OCI-LY7 (cell line): ENCODE data around the gene TMEM170B. TPM values are rescaled to one million over a fixed set of nuclear protein-coding genes. Genes with fewer than 3 reads are reported as not detected.

ENCODE experiments used
- BruUV-seq: library from RNA; stranded (reverse); fragments of 400-500 nt; replicated peaks from 2 replicates; lab custom pipeline; 2021; lab: Mats Ljungman, UMichigan
- CTCF ChIA-PET: fragments of 300-600 bp; sonication (Branson Sonifier 250); formaldehyde crosslinking; loops from one replicate; lab custom pipeline; 2022; ENCODE audit warnings: antibody characterized with exemption; ENCODE audit not compliant: unreplicated experiment; lab: Charles Lee
- POLR2A ChIA-PET: fragments of 300-600 bp; sonication (Branson Sonifier 250); formaldehyde crosslinking; loops from one replicate; lab custom pipeline; 2022; ENCODE audit warnings: antibody characterized with exemption; lab: Charles Lee
- DNase-seq: peaks from one replicate; pipeline ENCODE4 v3.0.0-alpha.2; 2015; ENCODE audit warnings: low spot score
- H2AFZ ChIP-seq: fragments of 200-600 bp; sonication (generic), shearing (Covaris generic); 2 replicates; pipeline ENCODE4 v1.6.1; 2014; ENCODE audit warnings: mild to moderate bottlenecking, antibody characterized with exemption, low read length, moderate library complexity
- H3K27ac ChIP-seq: fragments of 200-600 bp; sonication (generic); 2 replicates; pipeline ENCODE4 v1.5.1; 2014; ENCODE audit warnings: mixed run types, low read depth, mild to moderate bottlenecking, moderate library complexity, low read length, inconsistent platforms; ENCODE audit not compliant: poor library complexity, severe bottlenecking
- H3K36me3 ChIP-seq: fragments of 200-600 bp; sonication (generic); 2 replicates; pipeline ENCODE4 v1.6.1; 2014; ENCODE audit warnings: mild to moderate bottlenecking, antibody characterized with exemption, low read length, moderate library complexity, mixed read lengths; ENCODE audit not compliant: insufficient read depth
- H3K4me1 ChIP-seq: fragments of 200-600 bp; sonication (generic); 2 replicates; pipeline ENCODE4 v1.5.1; 2014; ENCODE audit warnings: mild to moderate bottlenecking, low read length; ENCODE audit not compliant: insufficient read depth, poor library complexity, severe bottlenecking
- H3K4me2 ChIP-seq: fragments of 200-600 bp; sonication (generic); 2 replicates; pipeline ENCODE4 v1.6.1; 2014; ENCODE audit warnings: mild to moderate bottlenecking, low read length
- H3K4me3 ChIP-seq: fragments of 200-600 bp; sonication (generic); 2 replicates; pipeline ENCODE4 v1.5.1; 2014; ENCODE audit warnings: mild to moderate bottlenecking, low read depth, low read length; ENCODE audit not compliant: poor library complexity, severe bottlenecking
- H3K79me2 ChIP-seq: fragments of 200-600 bp; sonication (generic); 2 replicates; pipeline ENCODE4 v1.6.1; 2016; ENCODE audit warnings: low read depth, mild to moderate bottlenecking, low read length, moderate library complexity, mixed read lengths; ENCODE audit not compliant: insufficient read depth
- H3K9me2 ChIP-seq: fragments of 200-600 bp; sonication (generic); 2 replicates; pipeline ENCODE4 v1.6.1; 2016; ENCODE audit warnings: mild to moderate bottlenecking, low read length, mixed read lengths; ENCODE audit not compliant: insufficient read depth
- H3K9me3 ChIP-seq: fragments of 200-600 bp; sonication (generic); 2 replicates; pipeline ENCODE4 v1.6.1; 2014; ENCODE audit warnings: mild to moderate bottlenecking, mixed run types, low read length, mixed read lengths
- H4K20me1 ChIP-seq: fragments of 200-600 bp; sonication (generic); 2 replicates; pipeline ENCODE4 v1.6.1; 2014; ENCODE audit warnings: mild to moderate bottlenecking, antibody characterized with exemption, low read length, moderate library complexity, mixed read lengths; ENCODE audit not compliant: insufficient read depth
- CTCF ChIP-seq: fragments of 200-600 bp; sonication (generic); conservative IDR thresholded peaks from 2 replicates; pipeline ENCODE4 v1.5.1; 2014; ENCODE audit warnings: mild to moderate bottlenecking, antibody characterized with exemption, low read length, moderate library complexity, mixed read lengths
- EZH2phosphoT487 ChIP-seq: fragments of 200-600 bp; sonication (generic); IDR thresholded peaks from 2 replicates; pipeline ENCODE4 v1.6.1; 2018; ENCODE audit warnings: low read depth, borderline replicate concordance, mild to moderate bottlenecking, mixed run types, antibody characterized with exemption, low read length, moderate library complexity, mixed read lengths
- intact Hi-C: fragments of 100-400 bp; cut with micrococcal nuclease; formaldehyde crosslinking; loops from one replicate; pipeline ENCODE4 v1.10.0; 2022; ENCODE audit not compliant: unreplicated experiment
- total RNA-seq, 2 experiments: library from RNA; depleted of rRNA in 1 of 2; stranded (reverse); fragments of >200 nt in 1 of 2; shearing (Covaris generic) in 1 of 2; gene quantifications; 2 replicates each; pipeline ENCODE4 v1.2.3, GENCODE V29; 2014 to 2022

Gene TMEM170B
- total RNA-seq, 2 experiments from 2014 or later, result 4.1 to 5.6 TPM

- CTCF ChIA-PET, result interaction anchor here (0.7 to 2.6 kb wide), 9 partner anchors 36 to 361 kb away, joined by 3 to 12 read pairs (median 4); no protein-coding TSS in a partner anchor
- H3K27ac ChIP-seq, result no peak overlapping the region
- peak overlapping the region; percentile 11; the same call in 1 of the 2 replicates for H3K4me2 ChIP-seq
- peak overlapping the region; percentile 71; the same call in 1 of the 2 replicates for H2AFZ ChIP-seq
- peaks cover 28% of the 10 kb centered on the region for H3K4me1 ChIP-seq
- BruUV-seq, result no TSS peak
- H3K36me3 ChIP-seq, result no peaks in the 10 kb centered on the region
- H3K9me3 ChIP-seq, result no peaks in the 10 kb centered on the region
- H3K4me3 ChIP-seq, result no peak overlapping the region
- H4K20me1 ChIP-seq, result no peaks in the 10 kb centered on the region
- TF ChIP-seq CTCF (no peak), EZH2phosphoT487 (no peak)
- no peaks in the 10 kb centered on the region for H3K79me2 ChIP-seq
- intact Hi-C loops, result loop anchor here (1.0 to 5.0 kb wide), 6 partner anchors 35 to 543 kb away; no protein-coding TSS in a partner anchor
- no peaks in the 10 kb centered on the region for H3K9me2 ChIP-seq
- no peak for DNase-seq
- POLR2A ChIA-PET, result interaction anchor here (0.6 to 1.9 kb wide), 18 partner anchors 8 to 372 kb away, joined by 3 to 9 read pairs (median 3); no protein-coding TSS in a partner anchor
These were observed 41.9 kb upstream of the TMEM170B start for GRCh38 chr6:11495565-11496145.

GRCh38 chr6:11496152-11497060, 41.1 kb upstream of the TMEM170B start:
- Histone ChIP-seq H3K36me3 (no peaks in the 10 kb centered on the region), H2AFZ (peak overlapping the region; percentile 71; the same call in 1 of the 2 replicates), H3K4me2 (peak overlapping the region; percentile 11), H3K79me2 (no peaks in the 10 kb centered on the region), H3K9me2 (no peaks in the 10 kb centered on the region), H3K4me3 (no peak overlapping the region), H3K27ac (no peak overlapping the region), H4K20me1 (no peaks in the 10 kb centered on the region), H3K4me1 (peaks cover 28% of the 10 kb centered on the region), H3K9me3 (no peaks in the 10 kb centered on the region)
- no TSS peak for BruUV-seq
- CTCF ChIA-PET, result interaction anchor here (0.7 to 2.6 kb wide), 9 partner anchors 36 to 362 kb away, joined by 3 to 12 read pairs (median 4); no protein-coding TSS in a partner anchor
- TF ChIP-seq CTCF (peak; percentile 100), EZH2phosphoT487 (no peak)
- intact Hi-C loops, result loop anchor here (1.0 to 5.0 kb wide), 6 partner anchors 36 to 544 kb away; no protein-coding TSS in a partner anchor
- POLR2A ChIA-PET, result interaction anchor here (0.5 to 1.9 kb wide), 23 partner anchors 9 to 427 kb away, joined by 3 to 9 read pairs (median 3); no protein-coding TSS in a partner anchor
- DNase-seq, result peak; percentile 84
